GM21447 (cell line): ENCODE results near the gene ZHX3.

Experiments
- ATAC-seq: cut with Tn5 transposase; IDR thresholded peaks from one replicate; pipeline ENCODE4 v1.9.1; 2021; ENCODE audit not compliant: unreplicated experiment

The ZHX3 gene

GRCh38 chr20:41230136-41230535 is 87.4 kb downstream of the ZHX3 start:
- ATAC-seq: no peak

- no peak for ATAC-seq
These were observed 88.3 kb downstream of the ZHX3 start for GRCh38 chr20:41229259-41229658.

GRCh38 chr20:41228858-41229257 is 88.7 kb downstream of the ZHX3 start:
- no peak for ATAC-seq

GRCh38 chr20:41226426-41226825 is 91.1 kb downstream of the ZHX3 start:
- no peak for ATAC-seq

GRCh38 chr20:41225091-41225490 is 92.4 kb downstream of the ZHX3 start:
- no peak for ATAC-seq

- ATAC-seq: no peak
These were observed 93.2 kb downstream of the ZHX3 start for GRCh38 chr20:41224281-41224680.

- ATAC-seq: no peak
These were observed 94.4 kb downstream of the ZHX3 start for GRCh38 chr20:41223112-41223511.

GRCh38 chr20:41222703-41223102 is 94.8 kb downstream of the ZHX3 start:
- ATAC-seq: no peak

- no peak for ATAC-seq
These were observed 95.2 kb downstream of the ZHX3 start for GRCh38 chr20:41222296-41222695.

GRCh38 chr20:41221614-41222218 is 95.8 kb downstream of the ZHX3 start:
- no peak for ATAC-seq

GRCh38 chr20:41219824-41220223 is 97.7 kb downstream of the ZHX3 start:
- ATAC-seq: no peak

GRCh38 chr20:41218466-41218865 is 99.1 kb downstream of the ZHX3 start:
- no peak for ATAC-seq

- no peak for ATAC-seq
These were observed 100.1 kb downstream of the ZHX3 start for GRCh38 chr20:41217422-41217821.

GRCh38 chr20:41214666-41215065 is 102.9 kb downstream of the ZHX3 start:
- ATAC-seq: no peak

GRCh38 chr20:41214202-41214601 is 103.3 kb downstream of the ZHX3 start:
- no peak for ATAC-seq

GRCh38 chr20:41213150-41213820 is 104.2 kb downstream of the ZHX3 start:
- no peak for ATAC-seq

GRCh38 chr20:41205313-41205712 is 112.2 kb downstream of the ZHX3 start:
- no peak for ATAC-seq

GRCh38 chr20:41204304-41205265 is 112.9 kb downstream of the ZHX3 start:
- no peak for ATAC-seq

GRCh38 chr20:41203660-41204059 is 113.9 kb downstream of the ZHX3 start:
- no peak for ATAC-seq

- ATAC-seq: no peak
These were observed 115.1 kb downstream of the ZHX3 start for GRCh38 chr20:41202426-41202825.

GRCh38 chr20:41201760-41202159 is 115.8 kb downstream of the ZHX3 start:
- ATAC-seq: no peak
